ENCODE measurements around the gene MYOM1. TPM values are rescaled to one million over a fixed set of nuclear protein-coding genes. Genes with fewer than 3 reads are reported as not detected.

The MYOM1 gene
- total RNA-seq, 1 experiment from 2014 or later, result 0.92 TPM

- Histone ChIP-seq H3K27me3 (ENCODE audit: control insufficient read depth, insufficient read depth, low read length) (no peaks in the 10 kb centered on the region), H3K36me3 (ENCODE audit: control insufficient read depth, insufficient read depth, low read length) (no peaks in the 10 kb centered on the region), H3K4me3 (ENCODE audit: low read depth in 2 of 2, low read length in 2 of 2) (no peak overlapping the region), H3K9me3 (ENCODE audit: control insufficient read depth, insufficient read depth, low read depth, low read length) (no peaks in the 10 kb centered on the region), H3K4me1 (ENCODE audit: control insufficient read depth, insufficient read depth, low read length) (no peaks in the 10 kb centered on the region), H3K27ac (ENCODE audit: low read length) (no peak overlapping the region)
- DNase-seq (ENCODE audit: low read depth, low spot score) (no peak), ATAC-seq (no peak)
- TF ChIP-seq, protein P1, sequence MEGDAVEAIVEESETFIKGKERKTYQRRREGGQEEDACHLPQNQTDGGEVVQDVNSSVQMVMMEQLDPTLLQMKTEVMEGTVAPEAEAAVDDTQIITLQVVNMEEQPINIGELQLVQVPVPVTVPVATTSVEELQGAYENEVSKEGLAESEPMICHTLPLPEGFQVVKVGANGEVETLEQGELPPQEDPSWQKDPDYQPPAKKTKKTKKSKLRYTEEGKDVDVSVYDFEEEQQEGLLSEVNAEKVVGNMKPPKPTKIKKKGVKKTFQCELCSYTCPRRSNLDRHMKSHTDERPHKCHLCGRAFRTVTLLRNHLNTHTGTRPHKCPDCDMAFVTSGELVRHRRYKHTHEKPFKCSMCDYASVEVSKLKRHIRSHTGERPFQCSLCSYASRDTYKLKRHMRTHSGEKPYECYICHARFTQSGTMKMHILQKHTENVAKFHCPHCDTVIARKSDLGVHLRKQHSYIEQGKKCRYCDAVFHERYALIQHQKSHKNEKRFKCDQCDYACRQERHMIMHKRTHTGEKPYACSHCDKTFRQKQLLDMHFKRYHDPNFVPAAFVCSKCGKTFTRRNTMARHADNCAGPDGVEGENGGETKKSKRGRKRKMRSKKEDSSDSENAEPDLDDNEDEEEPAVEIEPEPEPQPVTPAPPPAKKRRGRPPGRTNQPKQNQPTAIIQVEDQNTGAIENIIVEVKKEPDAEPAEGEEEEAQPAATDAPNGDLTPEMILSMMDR (IDR thresholded peaks at IDR 0.05), result no peak
- TF ChIP-seq TCF7L2 (IDR thresholded peaks at IDR 0.05; ENCODE audit: low read depth, low read length) (no peak), POLR2AphosphoS5 (IDR thresholded peaks at IDR 0.05; ENCODE audit: low read depth, low read length) (no peak), SIN3A (IDR thresholded peaks at IDR 0.05; ENCODE audit: borderline replicate concordance, insufficient read depth, low read depth, low read length) (no peak)
- ChIA-PET POLR2A (no interaction called here), CTCF (no interaction called here)
- in situ Hi-C loops (cut with HindIII; ENCODE audit: low pct_unique_long_range_greater_than_20kb, low sequenced_read_pairs) (no loop called here), intact Hi-C loops (cut with micrococcal nuclease; ENCODE audit: unreplicated experiment) (no loop called here)
- no TSS peak for BruUV-seq (replicated peaks)
Observed at GRCh38 chr18:3118195-3119010, 101.4 kb downstream of the MYOM1 start.

GRCh38 chr18:3117493-3118192, 102.1 kb downstream of the MYOM1 start:
- Histone ChIP-seq H3K36me3 (ENCODE audit: control insufficient read depth, insufficient read depth, low read length) (no peaks in the 10 kb centered on the region), H3K4me1 (ENCODE audit: control insufficient read depth, insufficient read depth, low read length) (no peaks in the 10 kb centered on the region), H3K4me3 (ENCODE audit: low read depth in 2 of 2, low read length in 2 of 2) (no peak overlapping the region), H3K27ac (ENCODE audit: low read length) (no peak overlapping the region), H3K9me3 (ENCODE audit: control insufficient read depth, insufficient read depth, low read depth, low read length) (no peaks in the 10 kb centered on the region), H3K27me3 (ENCODE audit: control insufficient read depth, insufficient read depth, low read length) (no peaks in the 10 kb centered on the region)
- no TSS peak for BruUV-seq (replicated peaks)
- ChIA-PET CTCF (no interaction called here), POLR2A (no interaction called here)
- ATAC-seq (no peak), DNase-seq (ENCODE audit: low read depth, low spot score) (no peak)
- intact Hi-C loops (cut with micrococcal nuclease; ENCODE audit: unreplicated experiment), result no loop called here
- in situ Hi-C loops (cut with HindIII; ENCODE audit: low pct_unique_long_range_greater_than_20kb, low sequenced_read_pairs), result no loop called here
- TF ChIP-seq SIN3A (IDR thresholded peaks at IDR 0.05; ENCODE audit: borderline replicate concordance, insufficient read depth, low read depth, low read length) (no peak), TCF7L2 (IDR thresholded peaks at IDR 0.05; ENCODE audit: low read depth, low read length) (no peak), POLR2AphosphoS5 (IDR thresholded peaks at IDR 0.05; ENCODE audit: low read depth, low read length) (no peak)
- TF ChIP-seq, protein P2, sequence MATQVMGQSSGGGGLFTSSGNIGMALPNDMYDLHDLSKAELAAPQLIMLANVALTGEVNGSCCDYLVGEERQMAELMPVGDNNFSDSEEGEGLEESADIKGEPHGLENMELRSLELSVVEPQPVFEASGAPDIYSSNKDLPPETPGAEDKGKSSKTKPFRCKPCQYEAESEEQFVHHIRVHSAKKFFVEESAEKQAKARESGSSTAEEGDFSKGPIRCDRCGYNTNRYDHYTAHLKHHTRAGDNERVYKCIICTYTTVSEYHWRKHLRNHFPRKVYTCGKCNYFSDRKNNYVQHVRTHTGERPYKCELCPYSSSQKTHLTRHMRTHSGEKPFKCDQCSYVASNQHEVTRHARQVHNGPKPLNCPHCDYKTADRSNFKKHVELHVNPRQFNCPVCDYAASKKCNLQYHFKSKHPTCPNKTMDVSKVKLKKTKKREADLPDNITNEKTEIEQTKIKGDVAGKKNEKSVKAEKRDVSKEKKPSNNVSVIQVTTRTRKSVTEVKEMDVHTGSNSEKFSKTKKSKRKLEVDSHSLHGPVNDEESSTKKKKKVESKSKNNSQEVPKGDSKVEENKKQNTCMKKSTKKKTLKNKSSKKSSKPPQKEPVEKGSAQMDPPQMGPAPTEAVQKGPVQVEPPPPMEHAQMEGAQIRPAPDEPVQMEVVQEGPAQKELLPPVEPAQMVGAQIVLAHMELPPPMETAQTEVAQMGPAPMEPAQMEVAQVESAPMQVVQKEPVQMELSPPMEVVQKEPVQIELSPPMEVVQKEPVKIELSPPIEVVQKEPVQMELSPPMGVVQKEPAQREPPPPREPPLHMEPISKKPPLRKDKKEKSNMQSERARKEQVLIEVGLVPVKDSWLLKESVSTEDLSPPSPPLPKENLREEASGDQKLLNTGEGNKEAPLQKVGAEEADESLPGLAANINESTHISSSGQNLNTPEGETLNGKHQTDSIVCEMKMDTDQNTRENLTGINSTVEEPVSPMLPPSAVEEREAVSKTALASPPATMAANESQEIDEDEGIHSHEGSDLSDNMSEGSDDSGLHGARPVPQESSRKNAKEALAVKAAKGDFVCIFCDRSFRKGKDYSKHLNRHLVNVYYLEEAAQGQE (IDR thresholded peaks at IDR 0.05; ENCODE audit: insufficient read depth in 1 of 2, low read depth in 2 of 2, low read length in 1 of 2), result no peak
- TF ChIP-seq, protein P1 (IDR thresholded peaks at IDR 0.05), result no peak
